HepG2 (cell line): Measurements from ENCODE around the gene PTGER4. TPM values are rescaled to one million over a fixed set of nuclear protein-coding genes. Genes with fewer than 3 reads are reported as not detected.

Experiments
- ATAC-seq: fragments of 200-7000 bp; cut with Tn5 transposase; 3 replicates; pipeline ENCODE4 v1.9.1; 2020; ENCODE audit warnings: mild to moderate bottlenecking, moderate library complexity
- BruUV-seq: library from RNA; stranded (reverse); fragments of 400-500 nt; replicated peaks from 2 replicates; lab custom pipeline; 2021; lab: Mats Ljungman, UMichigan
- CTCF ChIA-PET: fragments of 300-600 bp; formaldehyde crosslinking; extraction: SDS; loops from one replicate; lab custom pipeline; 2021; ENCODE audit warnings: low total read pairs, inconsistent platforms, low intra/inter-chr PET ratio; lab: Yijun Ruan, JAX
- POLR2A ChIA-PET: fragments of 350-600 bp; sonication (Branson Sonifier 250); formaldehyde crosslinking; loops from one replicate; lab custom pipeline; 2020; ENCODE audit warnings: antibody characterized with exemption, inconsistent platforms; lab: Yijun Ruan, JAX
- DNase-seq: peaks from one replicate; pipeline ENCODE4 v3.0.0-alpha.2; 2015; ENCODE audit warnings: low spot score
- FAIRE-seq: peaks from 3 replicates; lab custom pipeline; 2011; peaks lifted over from hg19 to GRCh38; lab: Jason Lieb, UNC
- H2AFZ ChIP-seq: one replicate; pipeline ENCODE4 v1.6.1; 2011; ENCODE audit warnings: low read length, inconsistent platforms
- H3K27ac ChIP-seq: fragments of 300-600 bp; 3 replicates; pipeline ENCODE4 v1.8.0; 2011; ENCODE audit warnings: mixed run types, mild to moderate bottlenecking, mixed read lengths, low read length, inconsistent platforms; ENCODE audit not compliant: insufficient read depth; ENCODE audit errors: extremely low read length
- H3K27me3 ChIP-seq, 2 experiments: fragments of 200-600 bp in 1 of 2; 2 replicates in 1 of 2; 3 replicates in 1 of 2; pipeline versions ENCODE4 v1.6.0 to v1.8.0; 2011; ENCODE audit warnings: low read length in 2 of 2, mild to moderate bottlenecking in 2 of 2, moderate library complexity in 2 of 2, inconsistent platforms in 1 of 2; ENCODE audit not compliant: insufficient read depth in 2 of 2, control insufficient read depth in 1 of 2
- H3K36me3 ChIP-seq, 2 experiments: fragments of 200-600 bp in 1 of 2; replicated peaks in 1 of 2; 2 replicates in 1 of 2; 3 replicates in 1 of 2; pipeline versions ENCODE4 v1.5.1 to v1.8.0; 2011; ENCODE audit warnings: low read length in 2 of 2, inconsistent platforms in 1 of 2; ENCODE audit not compliant: insufficient read depth in 2 of 2, control insufficient read depth in 1 of 2
- H3K4me1 ChIP-seq: 2 replicates; pipeline ENCODE4 v1.5.1; 2012; ENCODE audit warnings: low read length, inconsistent platforms; ENCODE audit not compliant: insufficient read depth
- H3K4me2 ChIP-seq: 2 replicates; pipeline ENCODE4 v1.6.0; 2011; ENCODE audit warnings: low read depth, low read length, inconsistent platforms
- H3K4me3 ChIP-seq, 3 experiments: fragments of 200-600 bp in 1 of 3; sonication (generic), shearing (Covaris generic) in 1 of 3; replicated peaks in 1 of 3; 2 replicates each; pipeline ENCODE4 v1.5.1; 2011 to 2016; ENCODE audit warnings: low read length in 3 of 3, inconsistent platforms in 2 of 3, low read depth in 2 of 3, mild to moderate bottlenecking in 2 of 3, control low read depth in 1 of 3, mixed read lengths in 1 of 3; ENCODE audit not compliant: insufficient read depth in 1 of 3
- H3K79me2 ChIP-seq: one replicate; pipeline ENCODE4 v1.6.1; 2011; ENCODE audit warnings: low read length, inconsistent platforms; ENCODE audit not compliant: insufficient read depth
- H3K9ac ChIP-seq: 2 replicates; pipeline ENCODE4 v1.6.0; 2011; ENCODE audit warnings: mild to moderate bottlenecking, low read depth, low read length, inconsistent platforms; ENCODE audit not compliant: insufficient read depth
- H3K9me3 ChIP-seq: 2 replicates; pipeline ENCODE4 v1.5.1; 2012; ENCODE audit warnings: mild to moderate bottlenecking, low read length
- H4K20me1 ChIP-seq: 2 replicates; pipeline ENCODE4 v1.6.0; 2011; ENCODE audit warnings: inconsistent platforms, mild to moderate bottlenecking, low read length, moderate library complexity; ENCODE audit not compliant: insufficient read depth
- ASH2L ChIP-seq: fragments of 300-600, 200-600 bp; sonication (generic); IDR thresholded peaks from 2 replicates; pipeline ENCODE4 v1.7.0; 2017; ENCODE audit warnings: low read depth, mild to moderate bottlenecking, moderate library complexity, mixed read lengths, low read length; ENCODE audit not compliant: insufficient read length
- GFI1 ChIP-seq: sonication (generic); formaldehyde crosslinking; IDR thresholded peaks from 2 replicates; pipeline ENCODE4 v1.5.0; 2020; ENCODE audit warnings: missing genetic modification reagents, mild to moderate bottlenecking, borderline replicate concordance
- ISL2 ChIP-seq: sonication (generic); formaldehyde crosslinking; IDR thresholded peaks from 2 replicates; pipeline ENCODE4 v1.5.0; 2020; ENCODE audit warnings: missing genetic modification reagents
- ISX ChIP-seq: sonication (generic); formaldehyde crosslinking; conservative IDR thresholded peaks from 2 replicates; pipeline ENCODE4 v1.5.0; 2020; ENCODE audit warnings: missing genetic modification reagents
- ZNF772 ChIP-seq: sonication (generic); formaldehyde crosslinking; IDR thresholded peaks from 2 replicates; pipeline ENCODE4 v1.5.0; 2020; ENCODE audit warnings: mild to moderate bottlenecking, missing genetic modification reagents
- WGBS: methylation state at CpG from one replicate; pipeline ENCODE4 v1.1.6; 2017; ENCODE audit warnings: low lambda C conversion rate; 5-methylcytosine and 5-hydroxymethylcytosine counted together
- in situ Hi-C: cut with HindIII; loops from 2 replicates; pipeline ENCODE4 v1.10.0; 2017; ENCODE audit warnings: low pct_unique_long_range_greater_than_20kb; ENCODE audit not compliant: extremely low pct_ligation_motif_present
- intact Hi-C: fragments of 100-400 bp; cut with micrococcal nuclease; formaldehyde crosslinking; loops from one replicate; pipeline ENCODE4 v1.10.0; 2022; ENCODE audit not compliant: unreplicated experiment
- polyA plus RNA-seq, 8 experiments: library from polyadenylated mRNA; depleted of rRNA in 3 of 8; stranded (reverse) in 7 of 8; unstranded in 1 of 8; fragments of >200 nt; fragmentation: Illumina TruSeq in 4 of 8; extraction: Trizol in 4 of 8; gene quantifications; 2 replicates each; pipeline versions ENCODE4 v1.2.1 to v1.2.3, GENCODE V29; 2011 to 2016; ENCODE audit warnings: low read depth in 4 of 8, missing spikeins in 1 of 8, mixed read lengths in 1 of 8; ENCODE audit not compliant: insufficient read depth in 1 of 8
- total RNA-seq, 5 experiments: library from RNA; depleted of rRNA; stranded (reverse); fragments of >200 nt; fragmentation: Illumina TruSeq; extraction: Trizol; gene quantifications; 2 replicates each; pipeline ENCODE4 v1.2.3, GENCODE V29; 2016; ENCODE audit warnings: low read depth in 1 of 5
- TF ChIP-seq, protein P1 (sequence below): sonication (generic); formaldehyde crosslinking; IDR thresholded peaks from 2 replicates; pipeline ENCODE4 v1.5.0; 2020; ENCODE audit warnings: missing genetic modification reagents, mild to moderate bottlenecking, borderline replicate concordance
- TF ChIP-seq, protein P2 (sequence below): sonication (generic); formaldehyde crosslinking; IDR thresholded peaks from 2 replicates; pipeline ENCODE4 v1.4.0; 2020; ENCODE audit warnings: mild to moderate bottlenecking, missing genetic modification reagents
- TF ChIP-seq, protein P3 (sequence below): sonication (generic); formaldehyde crosslinking; conservative IDR thresholded peaks from 2 replicates; pipeline ENCODE4 v1.4.0; 2020; ENCODE audit warnings: missing genetic modification reagents
- TF ChIP-seq, protein P4 (sequence below): conservative IDR thresholded peaks from 2 replicates; pipeline ENCODE4 v1.6.1; 2018; ENCODE audit warnings: missing genetic modification reagents
- TF ChIP-seq, protein P5 (sequence below): sonication (generic); formaldehyde crosslinking; IDR thresholded peaks from 2 replicates; pipeline ENCODE4 v1.8.1; 2023; ENCODE audit warnings: mild to moderate bottlenecking, missing genetic modification reagents

The PTGER4 gene
- total and polyA plus RNA-seq, 2 of the 13 experiments (the other 11 are each of a cell fraction or from before 2014, with no cell fraction given), result 0.01 to 0.11 TPM

DNA sequence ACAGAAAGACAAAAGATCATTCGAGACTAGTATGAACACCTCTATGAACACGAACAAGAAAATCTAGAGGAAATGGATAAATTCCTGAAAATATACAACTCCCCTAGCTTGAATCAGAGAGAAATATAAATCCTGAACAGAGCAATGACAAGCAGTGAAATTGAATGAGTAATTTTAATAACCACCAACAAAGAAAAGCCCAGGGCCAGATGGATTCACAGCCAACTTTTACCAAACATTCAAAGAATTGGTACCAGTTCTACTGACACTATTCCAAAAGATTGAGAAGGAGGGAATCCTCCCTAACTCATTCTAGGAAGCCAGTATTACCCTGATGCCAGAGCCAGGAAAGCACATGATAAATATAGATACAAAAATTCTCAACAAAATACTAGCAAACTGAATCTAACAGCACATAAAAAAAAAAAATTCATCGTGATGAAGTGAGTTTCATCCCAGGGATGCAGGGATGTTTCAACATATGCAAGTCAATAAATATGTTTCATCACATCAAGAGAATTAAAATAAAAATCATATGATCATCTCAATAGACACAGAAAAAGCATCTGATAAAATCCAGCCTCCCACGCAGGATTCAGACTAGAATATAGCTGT is 25.2 kb upstream of the PTGER4 start:
- DNase-seq, result no peak
- 17% methylated on average over 4 of the region's 4 CpGs for WGBS
- no peak overlapping the region for H3K4me2 ChIP-seq
- POLR2A ChIA-PET, result no interaction called here
- ATAC-seq, result no peak
- in situ Hi-C loops, result no loop called here
- no peak for FAIRE-seq
- H3K4me1 ChIP-seq, result no peaks in the 10 kb centered on the region
- H3K27ac ChIP-seq, result no peak overlapping the region
- no peaks in the 10 kb centered on the region for H4K20me1 ChIP-seq
- H3K79me2 ChIP-seq, result no peaks in the 10 kb centered on the region
- no peak for TF ChIP-seq ZNF772 (CRISPR knock-in tag)
- TF ChIP-seq, protein P1, sequence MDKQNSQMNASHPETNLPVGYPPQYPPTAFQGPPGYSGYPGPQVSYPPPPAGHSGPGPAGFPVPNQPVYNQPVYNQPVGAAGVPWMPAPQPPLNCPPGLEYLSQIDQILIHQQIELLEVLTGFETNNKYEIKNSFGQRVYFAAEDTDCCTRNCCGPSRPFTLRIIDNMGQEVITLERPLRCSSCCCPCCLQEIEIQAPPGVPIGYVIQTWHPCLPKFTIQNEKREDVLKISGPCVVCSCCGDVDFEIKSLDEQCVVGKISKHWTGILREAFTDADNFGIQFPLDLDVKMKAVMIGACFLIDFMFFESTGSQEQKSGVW, result no peak
- no peak for TF ChIP-seq GFI1 (CRISPR knock-in tag)
- no peak overlapping the region for H3K9ac ChIP-seq
- BruUV-seq, result no TSS peak
- H3K9me3 ChIP-seq, result no peaks in the 10 kb centered on the region
- H3K27me3 ChIP-seq, result no peaks in the 10 kb centered on the region
- no peak overlapping the region for H2AFZ ChIP-seq
- no peaks in the 10 kb centered on the region for H3K36me3 ChIP-seq
- CTCF ChIA-PET, result no interaction called here
- H3K4me3 ChIP-seq, result no peak overlapping the region
- intact Hi-C loops, result no loop called here

DNA sequence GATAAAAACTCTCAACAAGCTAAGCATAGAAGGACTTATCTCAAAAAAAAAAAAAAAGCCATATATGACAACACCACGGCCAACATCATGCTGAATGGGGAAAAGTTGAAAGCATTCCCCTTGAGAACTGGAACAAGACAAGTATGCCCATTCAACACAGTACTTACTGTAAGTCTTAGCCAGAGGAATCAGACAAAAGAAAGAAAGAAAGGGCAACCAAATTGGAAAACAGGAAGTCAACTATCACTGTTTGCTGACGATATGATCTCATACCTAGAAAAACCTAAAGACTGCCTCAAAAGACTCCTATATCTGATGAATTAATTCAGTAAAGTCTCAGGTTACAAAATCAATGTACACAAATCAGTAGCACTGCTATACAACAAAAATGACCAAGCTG is 24.6 kb upstream of the PTGER4 start:
- H3K27ac ChIP-seq, result no peak overlapping the region
- ChIA-PET POLR2A (no interaction called here), CTCF (no interaction called here)
- ATAC-seq (no peak), FAIRE-seq (no peak), DNase-seq (no peak)
- H3K4me3 ChIP-seq, result no peak overlapping the region
- no peaks in the 10 kb centered on the region for H3K27me3 ChIP-seq
- intact Hi-C loops (no loop called here), in situ Hi-C loops (no loop called here)
- H3K79me2 ChIP-seq, result no peaks in the 10 kb centered on the region
- WGBS, result 9% methylated on average over 2 of the region's 2 CpGs
- H2AFZ ChIP-seq, result no peak overlapping the region
- H4K20me1 ChIP-seq, result no peaks in the 10 kb centered on the region
- no peak overlapping the region for H3K9ac ChIP-seq
- H3K4me1 ChIP-seq, result no peaks in the 10 kb centered on the region
- H3K4me2 ChIP-seq, result no peak overlapping the region
- no peaks in the 10 kb centered on the region for H3K9me3 ChIP-seq
- H3K36me3 ChIP-seq, result no peaks in the 10 kb centered on the region
- BruUV-seq, result no TSS peak
- no peak for TF ChIP-seq ASH2L
- TF ChIP-seq, protein P2, sequence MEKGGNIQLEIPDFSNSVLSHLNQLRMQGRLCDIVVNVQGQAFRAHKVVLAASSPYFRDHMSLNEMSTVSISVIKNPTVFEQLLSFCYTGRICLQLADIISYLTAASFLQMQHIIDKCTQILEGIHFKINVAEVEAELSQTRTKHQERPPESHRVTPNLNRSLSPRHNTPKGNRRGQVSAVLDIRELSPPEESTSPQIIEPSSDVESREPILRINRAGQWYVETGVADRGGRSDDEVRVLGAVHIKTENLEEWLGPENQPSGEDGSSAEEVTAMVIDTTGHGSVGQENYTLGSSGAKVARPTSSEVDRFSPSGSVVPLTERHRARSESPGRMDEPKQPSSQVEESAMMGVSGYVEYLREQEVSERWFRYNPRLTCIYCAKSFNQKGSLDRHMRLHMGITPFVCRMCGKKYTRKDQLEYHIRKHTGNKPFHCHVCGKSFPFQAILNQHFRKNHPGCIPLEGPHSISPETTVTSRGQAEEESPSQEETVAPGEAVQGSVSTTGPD (CRISPR knock-in tag), result no peak
- TF ChIP-seq, protein P3, sequence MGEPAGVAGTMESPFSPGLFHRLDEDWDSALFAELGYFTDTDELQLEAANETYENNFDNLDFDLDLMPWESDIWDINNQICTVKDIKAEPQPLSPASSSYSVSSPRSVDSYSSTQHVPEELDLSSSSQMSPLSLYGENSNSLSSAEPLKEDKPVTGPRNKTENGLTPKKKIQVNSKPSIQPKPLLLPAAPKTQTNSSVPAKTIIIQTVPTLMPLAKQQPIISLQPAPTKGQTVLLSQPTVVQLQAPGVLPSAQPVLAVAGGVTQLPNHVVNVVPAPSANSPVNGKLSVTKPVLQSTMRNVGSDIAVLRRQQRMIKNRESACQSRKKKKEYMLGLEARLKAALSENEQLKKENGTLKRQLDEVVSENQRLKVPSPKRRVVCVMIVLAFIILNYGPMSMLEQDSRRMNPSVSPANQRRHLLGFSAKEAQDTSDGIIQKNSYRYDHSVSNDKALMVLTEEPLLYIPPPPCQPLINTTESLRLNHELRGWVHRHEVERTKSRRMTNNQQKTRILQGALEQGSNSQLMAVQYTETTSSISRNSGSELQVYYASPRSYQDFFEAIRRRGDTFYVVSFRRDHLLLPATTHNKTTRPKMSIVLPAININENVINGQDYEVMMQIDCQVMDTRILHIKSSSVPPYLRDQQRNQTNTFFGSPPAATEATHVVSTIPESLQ (CRISPR knock-in tag), result no peak
- no peak for TF ChIP-seq ISX (CRISPR knock-in tag)
- TF ChIP-seq, protein P4, sequence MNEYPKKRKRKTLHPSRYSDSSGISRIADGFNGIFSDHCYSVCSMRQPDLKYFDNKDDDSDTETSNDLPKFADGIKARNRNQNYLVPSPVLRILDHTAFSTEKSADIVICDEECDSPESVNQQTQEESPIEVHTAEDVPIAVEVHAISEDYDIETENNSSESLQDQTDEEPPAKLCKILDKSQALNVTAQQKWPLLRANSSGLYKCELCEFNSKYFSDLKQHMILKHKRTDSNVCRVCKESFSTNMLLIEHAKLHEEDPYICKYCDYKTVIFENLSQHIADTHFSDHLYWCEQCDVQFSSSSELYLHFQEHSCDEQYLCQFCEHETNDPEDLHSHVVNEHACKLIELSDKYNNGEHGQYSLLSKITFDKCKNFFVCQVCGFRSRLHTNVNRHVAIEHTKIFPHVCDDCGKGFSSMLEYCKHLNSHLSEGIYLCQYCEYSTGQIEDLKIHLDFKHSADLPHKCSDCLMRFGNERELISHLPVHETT (CRISPR knock-in tag), result no peak
- TF ChIP-seq, protein P5, sequence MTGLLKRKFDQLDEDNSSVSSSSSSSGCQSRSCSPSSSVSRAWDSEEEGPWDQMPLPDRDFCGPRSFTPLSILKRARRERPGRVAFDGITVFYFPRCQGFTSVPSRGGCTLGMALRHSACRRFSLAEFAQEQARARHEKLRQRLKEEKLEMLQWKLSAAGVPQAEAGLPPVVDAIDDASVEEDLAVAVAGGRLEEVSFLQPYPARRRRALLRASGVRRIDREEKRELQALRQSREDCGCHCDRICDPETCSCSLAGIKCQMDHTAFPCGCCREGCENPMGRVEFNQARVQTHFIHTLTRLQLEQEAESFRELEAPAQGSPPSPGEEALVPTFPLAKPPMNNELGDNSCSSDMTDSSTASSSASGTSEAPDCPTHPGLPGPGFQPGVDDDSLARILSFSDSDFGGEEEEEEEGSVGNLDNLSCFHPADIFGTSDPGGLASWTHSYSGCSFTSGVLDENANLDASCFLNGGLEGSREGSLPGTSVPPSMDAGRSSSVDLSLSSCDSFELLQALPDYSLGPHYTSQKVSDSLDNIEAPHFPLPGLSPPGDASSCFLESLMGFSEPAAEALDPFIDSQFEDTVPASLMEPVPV (CRISPR knock-in tag), result no peak
- TF ChIP-seq ISL2 (CRISPR knock-in tag), result no peak
